HG02623 (cell line): ENCODE results near the gene TLL2.

ENCODE experiments used
- ATAC-seq: cut with Tn5 transposase; IDR thresholded peaks from one replicate; pipeline ENCODE4 v1.9.1; 2021; ENCODE audit warnings: moderate library complexity; ENCODE audit not compliant: unreplicated experiment

The TLL2 gene

GRCh38 chr10:96468845-96469244 is 44.9 kb downstream of the TLL2 start:
- no peak for ATAC-seq

- ATAC-seq, result no peak
Measured at GRCh38 chr10:96465599-96465998, 48.1 kb downstream of the TLL2 start.

- ATAC-seq, result no peak
Measured at GRCh38 chr10:96463562-96463961, 50.2 kb downstream of the TLL2 start.

GRCh38 chr10:96462606-96463151 is 51.0 kb downstream of the TLL2 start:
- ATAC-seq, result no peak

GRCh38 chr10:96460316-96460715 is 53.4 kb downstream of the TLL2 start:
- ATAC-seq, result no peak

GRCh38 chr10:96457341-96457740 is 56.4 kb downstream of the TLL2 start:
- no peak for ATAC-seq

GRCh38 chr10:96456296-96456840 is 57.4 kb downstream of the TLL2 start:
- ATAC-seq, result no peak

- no peak for ATAC-seq
Measured at GRCh38 chr10:96453856-96454583, 59.7 kb downstream of the TLL2 start.

GRCh38 chr10:96452494-96453153 is 61.1 kb downstream of the TLL2 start:
- ATAC-seq, result no peak

GRCh38 chr10:96450529-96451207 is 63.1 kb downstream of the TLL2 start:
- ATAC-seq, result no peak

- no peak for ATAC-seq
Measured at GRCh38 chr10:96448558-96448957, 65.2 kb downstream of the TLL2 start.

- no peak for ATAC-seq
Measured at GRCh38 chr10:96448021-96448457, 65.7 kb downstream of the TLL2 start.

GRCh38 chr10:96446966-96447596 is 66.6 kb downstream of the TLL2 start:
- ATAC-seq, result no peak

GRCh38 chr10:96441987-96442643 is 71.6 kb downstream of the TLL2 start:
- ATAC-seq, result no peak

- no peak for ATAC-seq
Measured at GRCh38 chr10:96441322-96441885, 72.3 kb downstream of the TLL2 start.

- ATAC-seq, result no peak
Measured at GRCh38 chr10:96440361-96441292, 73.1 kb downstream of the TLL2 start.

- ATAC-seq, result no peak
Measured at GRCh38 chr10:96439725-96440124, 74.0 kb downstream of the TLL2 start.

GRCh38 chr10:96436035-96436434 is 77.7 kb downstream of the TLL2 start:
- ATAC-seq, result no peak
